HFFc6 (cell line): ENCODE data around the gene TAS2R31. TPM values are rescaled to one million over a fixed set of nuclear protein-coding genes. Genes with fewer than 3 reads are reported as not detected.

Experiments
- DNase-seq: peaks from one replicate; pipeline ENCODE4 v3.0.0-alpha.2; 2018
- H3K27ac Mint-ChIP-seq: 2 replicates; pipeline ENCODE4 v1.8.0; 2020; ENCODE audit warnings: mild to moderate bottlenecking, mixed read lengths
- H3K27me3 Mint-ChIP-seq: 2 replicates; pipeline ENCODE4 v1.8.0; 2021; ENCODE audit warnings: mild to moderate bottlenecking, moderate library complexity, mixed read lengths; ENCODE audit not compliant: insufficient read depth
- H3K36me3 Mint-ChIP-seq: 2 replicates; pipeline ENCODE4 v1.8.0; 2021; ENCODE audit warnings: low read depth, mixed read lengths
- H3K4me1 Mint-ChIP-seq: 2 replicates; pipeline ENCODE4 v1.8.0; 2020; ENCODE audit warnings: low read depth, mixed read lengths
- H3K4me3 Mint-ChIP-seq: 2 replicates; pipeline ENCODE4 v1.8.0; 2020; ENCODE audit warnings: mild to moderate bottlenecking, moderate library complexity, mixed read lengths
- H3K9me3 Mint-ChIP-seq: 2 replicates; pipeline ENCODE4 v1.8.0; 2020; ENCODE audit warnings: mild to moderate bottlenecking, mixed read lengths
- total RNA-seq, 6 experiments: library from RNA; stranded (reverse); fragmentation: NEBNext Ultra II Directional; extraction: Animal tissue kit (Norgen Biotek cat#: 25700); gene quantifications; 2 replicates in 1 of 6; 3 replicates in 5 of 6; pipeline ENCODE4 v1.2.3, GENCODE V29; 2021
- TF ChIP-seq, protein P1 (sequence below): fragments of 200-600 bp; sonication (generic); IDR thresholded peaks from 2 replicates; pipeline ENCODE4 v1.5.0; 2021; ENCODE audit warnings: antibody characterized with exemption, mild to moderate bottlenecking

TAS2R31 gene
- total RNA-seq, 6 experiments from 2014 or later, result 0.43 to 1.2 (median 0.63) TPM

DNA sequence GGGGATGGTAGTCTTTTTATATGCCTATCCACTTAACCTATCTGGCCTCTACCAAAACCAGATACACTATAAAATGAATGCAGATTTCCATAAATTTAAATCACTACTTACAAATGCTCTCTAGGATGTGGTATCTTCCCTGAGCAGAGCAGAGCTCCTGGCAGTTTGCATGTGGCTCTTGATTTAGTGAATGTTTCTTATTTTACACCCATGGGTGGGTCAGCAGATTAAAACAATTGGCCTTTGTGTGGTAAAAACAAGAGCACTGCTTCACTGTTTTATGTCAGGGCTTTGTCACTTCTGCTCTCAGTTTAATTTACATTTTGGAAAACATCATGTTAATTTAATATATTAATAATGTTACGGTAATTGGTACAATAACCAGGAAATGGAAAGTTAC lies 14.3 kb downstream of the TAS2R31 start:
- H3K4me1 Mint-ChIP-seq, result peaks cover 11% of the 10 kb centered on the region
- no peaks in the 10 kb centered on the region for H3K27me3 Mint-ChIP-seq

DNA sequence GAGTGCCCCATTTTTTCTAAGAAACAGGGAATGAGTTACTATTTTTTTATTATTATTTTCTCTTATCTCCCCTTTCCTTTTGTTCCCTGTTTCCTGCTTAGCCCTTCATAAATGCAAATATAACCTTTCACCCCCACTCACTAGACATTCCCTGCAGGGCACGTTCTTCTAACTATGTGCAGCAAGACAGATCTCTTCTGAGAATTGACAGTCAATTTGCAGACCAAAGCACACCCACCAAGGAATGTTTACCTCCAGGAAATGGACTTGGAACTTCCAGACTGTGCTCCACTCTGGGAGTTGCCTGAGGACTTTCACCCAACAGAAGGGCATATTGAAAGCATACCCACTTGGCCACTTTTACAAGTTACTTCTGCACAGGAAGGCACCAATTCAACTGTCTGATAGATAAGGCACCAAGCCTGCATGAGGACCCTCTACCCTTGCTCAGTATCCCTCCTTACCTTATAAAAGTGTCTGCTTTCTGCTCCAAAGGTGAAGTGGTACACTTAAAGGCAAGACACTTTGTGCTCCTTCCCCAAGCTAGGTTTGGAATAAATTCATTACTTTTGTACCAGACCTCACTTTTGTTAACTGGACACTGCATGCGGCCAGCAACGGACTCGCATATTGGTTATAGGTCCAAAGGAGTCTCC lies 15.3 kb downstream of the TAS2R31 start:
- Mint-ChIP-seq H3K4me1 (peaks cover 11% of the 10 kb centered on the region), H3K36me3 (peaks cover 7% of the 10 kb centered on the region; the same call in 1 of the 2 replicates), H3K4me3 (no peak overlapping the region), H3K27ac (no peak overlapping the region), H3K9me3 (no peaks in the 10 kb centered on the region), H3K27me3 (no peaks in the 10 kb centered on the region)
- DNase-seq, result no peak
- TF ChIP-seq, protein P1, sequence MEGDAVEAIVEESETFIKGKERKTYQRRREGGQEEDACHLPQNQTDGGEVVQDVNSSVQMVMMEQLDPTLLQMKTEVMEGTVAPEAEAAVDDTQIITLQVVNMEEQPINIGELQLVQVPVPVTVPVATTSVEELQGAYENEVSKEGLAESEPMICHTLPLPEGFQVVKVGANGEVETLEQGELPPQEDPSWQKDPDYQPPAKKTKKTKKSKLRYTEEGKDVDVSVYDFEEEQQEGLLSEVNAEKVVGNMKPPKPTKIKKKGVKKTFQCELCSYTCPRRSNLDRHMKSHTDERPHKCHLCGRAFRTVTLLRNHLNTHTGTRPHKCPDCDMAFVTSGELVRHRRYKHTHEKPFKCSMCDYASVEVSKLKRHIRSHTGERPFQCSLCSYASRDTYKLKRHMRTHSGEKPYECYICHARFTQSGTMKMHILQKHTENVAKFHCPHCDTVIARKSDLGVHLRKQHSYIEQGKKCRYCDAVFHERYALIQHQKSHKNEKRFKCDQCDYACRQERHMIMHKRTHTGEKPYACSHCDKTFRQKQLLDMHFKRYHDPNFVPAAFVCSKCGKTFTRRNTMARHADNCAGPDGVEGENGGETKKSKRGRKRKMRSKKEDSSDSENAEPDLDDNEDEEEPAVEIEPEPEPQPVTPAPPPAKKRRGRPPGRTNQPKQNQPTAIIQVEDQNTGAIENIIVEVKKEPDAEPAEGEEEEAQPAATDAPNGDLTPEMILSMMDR, result no peak

More for the DNA sequence above, 14.3 kb downstream of the TAS2R31 start:
- Mint-ChIP-seq H3K27ac (no peak overlapping the region), H3K9me3 (no peaks in the 10 kb centered on the region), H3K36me3 (peaks cover 7% of the 10 kb centered on the region; the same call in 1 of the 2 replicates), H3K4me3 (no peak overlapping the region)
- no peak for DNase-seq
- TF ChIP-seq, protein P1, result no peak

DNA sequence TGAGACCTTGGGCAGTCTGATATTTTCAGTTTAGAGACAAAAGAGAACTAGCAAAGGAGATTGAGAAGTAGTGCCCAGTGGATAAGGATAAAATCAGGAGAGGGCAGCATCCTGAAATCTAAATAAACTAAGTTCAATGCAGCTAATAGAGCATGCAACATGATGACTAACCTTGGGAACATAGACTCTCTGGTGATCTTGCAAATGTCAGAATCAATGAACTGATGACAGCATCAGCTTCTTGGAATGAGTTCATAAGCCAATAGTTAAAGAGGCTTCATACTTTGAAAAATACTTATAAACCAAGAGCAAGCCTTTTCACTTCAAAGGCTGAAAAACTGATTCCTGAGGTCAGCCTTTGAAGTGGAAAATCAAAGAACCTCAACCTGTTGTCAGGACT lies 17.0 kb downstream of the TAS2R31 start:
- no peaks in the 10 kb centered on the region for H3K27me3 Mint-ChIP-seq
- TF ChIP-seq, protein P1, result no peak
- no peak overlapping the region for H3K4me3 Mint-ChIP-seq
- peak; percentile 30 for DNase-seq
- H3K27ac Mint-ChIP-seq, result no peak overlapping the region
- H3K4me1 Mint-ChIP-seq, result peaks cover 11% of the 10 kb centered on the region
- H3K9me3 Mint-ChIP-seq, result no peaks in the 10 kb centered on the region
- H3K36me3 Mint-ChIP-seq, result peaks cover 7% of the 10 kb centered on the region; the same call in 1 of the 2 replicates

DNA sequence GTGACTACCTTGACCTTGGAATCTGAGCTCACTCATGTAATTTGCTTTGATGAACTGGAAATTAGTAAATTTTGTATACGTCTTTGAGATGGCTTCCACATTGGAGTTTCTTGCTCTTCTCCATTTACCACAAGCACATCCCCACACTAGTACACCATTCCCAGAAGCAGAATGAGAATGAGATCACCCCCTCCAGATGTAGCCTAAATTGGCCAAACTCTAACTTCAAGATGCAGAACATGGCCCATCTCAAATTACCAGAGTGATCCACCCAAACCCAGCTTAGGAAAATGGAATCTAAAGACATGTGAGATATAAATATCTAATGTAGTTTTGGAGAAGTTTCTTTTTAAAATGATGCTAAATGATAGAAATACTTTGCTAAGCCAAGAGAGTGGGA lies 23.6 kb downstream of the TAS2R31 start:
- no peaks in the 10 kb centered on the region for H3K27me3 Mint-ChIP-seq
- no peak overlapping the region for H3K4me3 Mint-ChIP-seq
- H3K36me3 Mint-ChIP-seq, result peaks cover 4% of the 10 kb centered on the region; the same call in 1 of the 2 replicates
- no peak for DNase-seq
- H3K27ac Mint-ChIP-seq, result no peak overlapping the region
- H3K9me3 Mint-ChIP-seq, result no peaks in the 10 kb centered on the region
- TF ChIP-seq, protein P1, result no peak
- H3K4me1 Mint-ChIP-seq, result no peaks in the 10 kb centered on the region

DNA sequence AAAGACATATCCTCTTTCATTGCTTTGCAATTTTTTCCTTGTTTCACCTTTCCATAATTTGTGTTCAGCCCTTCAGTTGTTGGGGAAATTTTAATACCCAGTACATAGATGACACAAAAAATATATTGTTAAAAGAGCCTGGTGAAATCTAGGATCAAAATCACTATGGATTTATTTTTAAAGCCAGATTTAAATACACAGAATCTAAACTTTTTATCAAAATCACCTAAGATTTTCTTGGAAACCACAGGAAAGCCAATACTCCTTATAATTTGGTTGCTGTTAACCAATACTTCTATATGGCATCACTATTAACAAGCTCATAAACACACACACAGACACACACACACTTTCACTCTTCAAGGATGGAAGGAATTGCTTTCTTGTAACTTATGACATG lies 33.0 kb downstream of the TAS2R31 start, which contains the start of gene TAS2R20:
Gene TAS2R20 (minus strand): TSS at position 101 of the 400 bp plus-strand sequence. CDS start 429 bp downstream, outside the sequence.
- H3K27me3 Mint-ChIP-seq, result peaks cover 1% of the 10 kb centered on the region; the same call in 1 of the 2 replicates
- no peaks in the 10 kb centered on the region for H3K9me3 Mint-ChIP-seq
- peaks cover 9% of the 10 kb centered on the region; the same call in 1 of the 2 replicates for H3K36me3 Mint-ChIP-seq
- TF ChIP-seq, protein P1, result no peak
- H3K27ac Mint-ChIP-seq, result no peak within 1 kb of the TSS
- no peak for DNase-seq
- no peaks in the 10 kb centered on the region for H3K4me1 Mint-ChIP-seq
- no peak within 1 kb of the TSS for H3K4me3 Mint-ChIP-seq
